ENCODE measurements around the gene NOSTRIN.

NOSTRIN gene

GRCh38 chr2:168889635-168890005 lies 87.2 kb downstream of the NOSTRIN start:
- no peak for DNase-seq

- DNase-seq, result peak; percentile 89
Observed at GRCh38 chr2:168890006-168890782, 87.8 kb downstream of the NOSTRIN start, which contains the start of gene SPC25. TSS of gene SPC25 (minus strand) at chr2:168890430. CDS start at chr2:168889519, 911 bp downstream.

GRCh38 chr2:168892327-168892726 lies 89.9 kb downstream of the NOSTRIN start:
- no peak for DNase-seq

- DNase-seq, result no peak
Observed at GRCh38 chr2:168894101-168894500, 91.7 kb downstream of the NOSTRIN start.

GRCh38 chr2:168894720-168895119 lies 92.3 kb downstream of the NOSTRIN start:
- no peak for DNase-seq

GRCh38 chr2:168895771-168896170 lies 93.3 kb downstream of the NOSTRIN start:
- peak; percentile 3 for DNase-seq

- DNase-seq, result no peak
Observed at GRCh38 chr2:168896783-168897182, 94.3 kb downstream of the NOSTRIN start.

- no peak for DNase-seq
Observed at GRCh38 chr2:168897449-168897848, 95.0 kb downstream of the NOSTRIN start.

- no peak for DNase-seq
Observed at GRCh38 chr2:168901003-168901402, 98.6 kb downstream of the NOSTRIN start, which contains the start of gene G6PC2. TSS of gene G6PC2 (plus strand) at chr2:168901291. CDS start at chr2:168901332, 41 bp downstream.

GRCh38 chr2:168903888-168904287 lies 101.5 kb downstream of the NOSTRIN start:
- DNase-seq, result no peak

GRCh38 chr2:168904358-168904757 lies 101.9 kb downstream of the NOSTRIN start:
- no peak for DNase-seq

GRCh38 chr2:168907940-168908662 lies 105.7 kb downstream of the NOSTRIN start:
- no peak for DNase-seq

- DNase-seq, result no peak
Observed at GRCh38 chr2:168910330-168910729, 107.9 kb downstream of the NOSTRIN start.

- no peak for DNase-seq
Observed at GRCh38 chr2:168912466-168912865, 110.0 kb downstream of the NOSTRIN start.

- DNase-seq, result no peak
Observed at GRCh38 chr2:168912901-168913369, 110.5 kb downstream of the NOSTRIN start.

GRCh38 chr2:168913495-168913894 lies 111.1 kb downstream of the NOSTRIN start:
- no peak for DNase-seq

Data from kidney glomerular epithelial cell (primary cell).